Femur (tissue), 1 donor: Measurements from ENCODE around the gene DIP2A.
"Not testable (repeated sequence)": the region's sequence is repeated elsewhere in the genome, so short reads cannot be mapped to it uniquely, and the experiment has no call there.

ENCODE experiments used
- DNase-seq: peaks from one replicate; pipeline ENCODE4 v3.0.0-alpha.2; 2017

DIP2A gene

DNA sequence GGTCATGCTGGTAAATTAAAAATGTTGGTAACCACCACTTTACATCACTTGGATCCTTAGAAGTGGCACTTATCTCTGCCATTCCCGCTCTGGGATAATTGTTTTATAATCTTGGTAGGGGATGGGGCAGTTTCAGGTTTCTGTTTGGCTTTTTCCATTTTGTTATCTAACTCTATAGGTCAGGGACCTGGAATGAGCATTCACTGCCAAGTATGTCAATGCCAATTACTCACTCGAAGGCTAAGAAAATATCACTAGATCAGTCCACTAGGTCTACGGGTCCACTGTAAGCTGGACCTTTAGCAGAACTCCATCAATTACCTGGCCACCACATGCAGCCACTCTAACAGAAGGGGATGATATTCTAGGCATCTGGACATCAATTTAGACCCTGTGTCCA, 4.5 kb upstream of the DIP2A start:
- no peak for DNase-seq

DNA sequence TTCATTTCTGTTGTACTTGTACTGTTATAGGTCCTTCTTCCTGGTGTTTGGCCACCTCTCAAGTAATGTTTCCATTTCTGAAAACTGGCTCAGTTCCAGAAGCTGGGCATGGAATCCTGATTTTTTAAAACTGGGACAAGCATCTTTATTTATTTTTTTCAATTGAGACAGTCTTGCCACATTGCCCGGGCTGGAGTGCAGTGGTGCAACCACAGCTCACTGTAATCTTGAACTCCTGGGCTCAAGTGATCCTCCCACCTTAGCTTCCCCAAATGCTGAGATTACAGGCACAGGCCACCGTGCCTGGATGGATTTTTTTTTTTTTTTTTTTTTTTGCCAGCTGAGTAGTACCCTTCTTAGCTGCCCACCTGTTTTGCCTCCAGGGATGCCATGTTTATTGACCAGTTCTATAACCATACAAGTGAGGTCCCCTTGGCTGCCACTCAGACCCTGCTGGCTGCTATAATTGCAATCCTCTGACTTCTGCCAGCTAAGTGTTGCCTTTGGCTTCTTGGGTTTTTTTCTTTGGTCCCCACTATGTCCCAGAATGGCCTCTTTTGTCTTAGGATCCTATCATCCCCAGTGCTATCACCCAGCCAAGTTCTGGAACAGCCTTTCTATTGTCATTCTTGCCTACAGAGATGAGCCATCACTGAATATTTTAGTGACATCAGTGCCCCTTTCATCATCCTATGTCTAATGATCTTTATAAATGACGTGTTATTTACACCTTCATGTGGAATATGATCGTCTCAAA, 3.9 kb upstream of the DIP2A start:
- no peak for DNase-seq

GRCh38 chr21:46455575-46456385, 2.9 kb upstream of the DIP2A start:
- DNase-seq = peak; percentile 47

DNA sequence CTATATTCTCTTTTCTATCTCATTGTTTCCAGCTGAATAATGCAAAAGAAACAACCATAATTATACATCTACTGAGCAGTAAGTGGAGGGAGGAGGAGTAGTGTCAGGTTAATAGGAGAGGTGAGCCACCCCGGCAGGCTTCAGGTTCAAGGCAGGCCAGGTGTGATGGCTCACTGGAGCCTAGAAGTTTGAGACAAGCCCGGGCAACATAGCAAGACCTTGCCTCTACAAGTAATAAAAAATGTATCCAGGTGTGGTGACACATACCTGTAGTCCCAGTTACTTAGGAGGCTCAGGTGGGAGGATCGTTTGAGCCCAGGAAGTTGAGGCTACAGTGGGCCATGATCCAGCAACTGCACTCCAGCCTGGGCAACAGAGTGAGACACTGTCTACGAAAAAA, 1.9 kb upstream of the DIP2A start:
- DNase-seq = no peak

DNA sequence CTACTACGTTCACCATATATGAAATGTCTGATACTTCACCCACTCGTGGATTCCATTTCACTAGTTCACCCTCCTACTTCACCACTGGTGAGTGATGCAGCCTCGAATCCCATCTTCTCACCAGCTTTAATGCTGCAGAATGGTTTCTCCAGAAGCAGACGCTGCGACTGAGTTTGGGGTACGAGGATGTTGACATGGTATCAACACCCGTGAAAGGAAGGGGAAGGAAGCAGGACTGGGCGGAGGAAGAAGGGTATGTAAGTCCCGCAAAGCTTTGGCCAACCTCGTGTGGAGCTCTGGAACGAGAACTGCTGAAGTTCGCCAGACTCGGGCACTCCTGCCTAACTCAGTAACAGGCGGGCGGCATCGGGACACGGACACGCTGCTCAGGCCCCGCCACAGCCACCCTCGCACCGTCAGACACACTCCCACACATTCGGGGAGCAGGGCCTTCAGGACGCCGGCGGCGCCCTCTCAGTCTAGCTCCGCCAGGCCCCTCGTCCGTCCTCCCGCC, 833 bp upstream of the DIP2A start:
- DNase-seq = peak; percentile 47

GRCh38 chr21:46459024-46459355, 299 bp downstream of the DIP2A start:
- DNase-seq = no peak

- peak; percentile 56 for DNase-seq
Measured at GRCh38 chr21:46459356-46460112, 843 bp downstream of the DIP2A start.

GRCh38 chr21:46461909-46462308, 3.2 kb downstream of the DIP2A start:
- DNase-seq = no peak

DNA sequence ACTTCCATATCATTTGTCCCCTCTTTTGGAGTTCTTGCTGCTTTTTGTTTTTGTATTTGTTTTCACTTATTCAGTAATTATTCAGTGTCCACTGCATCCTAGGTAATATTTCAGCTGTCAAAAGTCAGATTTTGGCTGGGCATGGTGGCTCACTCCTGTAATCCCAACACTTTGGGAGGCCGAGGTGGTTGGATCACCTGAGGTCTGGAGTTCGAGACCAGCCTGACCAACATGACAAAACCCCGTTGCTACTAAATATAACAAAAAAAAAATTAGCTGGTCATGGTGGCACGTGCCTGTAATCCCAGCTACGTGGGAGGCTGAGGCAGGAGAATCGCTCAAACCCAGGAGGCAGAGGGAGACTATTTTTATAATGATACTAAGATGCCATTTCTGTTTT, 6.5 kb downstream of the DIP2A start:
- not testable (repeated sequence) for DNase-seq

DNA sequence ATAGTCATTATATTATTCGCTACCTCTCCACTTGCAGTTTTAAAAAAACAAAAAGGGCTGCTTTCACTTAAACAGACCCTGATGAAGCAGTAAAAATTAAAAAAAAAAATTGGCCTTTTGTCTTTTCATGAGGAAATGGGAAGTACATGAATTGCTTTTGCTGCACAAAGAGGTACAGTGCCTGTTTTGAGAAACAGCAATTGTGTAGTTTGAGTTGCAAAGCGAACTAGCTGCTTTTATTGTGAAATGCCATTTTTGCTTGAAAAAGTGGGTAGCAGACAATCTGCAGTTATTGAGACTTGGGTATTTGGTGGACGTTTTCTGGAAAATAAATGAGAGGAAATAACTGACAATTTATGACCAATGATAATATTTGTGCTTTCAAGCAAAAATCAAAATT, 7.0 kb downstream of the DIP2A start:
- DNase-seq = no peak

- DNase-seq = no peak
Measured at GRCh38 chr21:46468108-46468774, 9.6 kb downstream of the DIP2A start.

DNA sequence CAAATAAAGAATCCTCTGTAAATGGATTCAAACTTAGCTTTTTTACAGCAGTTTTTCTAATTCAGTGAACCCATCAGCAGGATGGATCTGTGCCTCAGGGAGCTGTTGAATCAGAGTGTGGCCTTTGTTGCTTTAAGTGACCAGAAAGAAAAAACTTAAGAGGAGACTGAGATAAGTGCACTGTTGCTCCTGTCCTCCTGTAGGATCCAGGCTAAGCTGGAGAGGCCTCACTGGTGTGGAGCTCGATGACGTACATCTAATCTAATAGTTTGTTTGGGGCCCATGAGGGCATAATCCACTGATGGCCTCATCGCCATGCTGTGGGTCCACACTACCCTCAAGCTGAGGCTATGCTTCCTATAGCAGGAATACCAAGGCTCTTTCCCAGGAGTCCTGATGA, 10.6 kb downstream of the DIP2A start:
- DNase-seq = no peak

DNA sequence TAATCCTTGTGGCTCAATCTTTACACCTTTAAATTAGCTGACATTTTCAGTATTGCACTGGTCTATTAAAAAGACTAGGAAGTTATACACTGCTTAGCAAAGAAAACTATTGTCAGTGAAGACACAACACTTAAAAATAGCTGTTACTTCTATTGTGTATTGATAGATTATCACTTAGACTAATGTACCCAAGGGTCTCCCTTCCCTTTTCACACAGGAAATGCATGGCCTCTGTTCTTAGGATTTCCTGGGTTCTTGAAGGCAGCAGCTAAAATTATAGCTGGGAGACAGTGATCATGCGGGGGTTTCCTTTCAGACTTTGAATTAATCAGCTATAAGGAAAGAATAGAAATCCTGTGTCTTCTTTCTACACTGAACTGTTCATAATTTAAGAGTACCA, 12.8 kb downstream of the DIP2A start:
- DNase-seq = no peak

DNA sequence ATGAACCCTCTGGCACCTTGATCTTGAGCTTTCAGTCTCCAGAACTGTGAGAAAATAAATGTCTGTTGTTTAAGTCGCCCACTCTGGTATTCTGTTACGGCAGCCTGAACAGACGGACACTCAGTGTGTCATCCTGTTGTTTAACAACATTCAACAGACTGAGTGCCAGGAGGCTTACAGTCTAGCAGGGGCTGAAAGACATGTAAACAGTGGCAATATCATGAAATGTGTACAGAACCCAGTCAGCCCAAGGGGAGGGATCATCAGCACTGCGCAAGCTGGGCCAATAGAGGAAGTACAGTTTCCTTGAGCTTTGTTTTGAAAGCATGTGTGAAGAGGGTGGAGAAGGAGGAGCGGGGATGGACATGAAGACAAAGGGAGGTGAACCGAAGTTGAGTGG, 13.6 kb downstream of the DIP2A start:
- no peak for DNase-seq

GRCh38 chr21:46474382-46474781, 15.7 kb downstream of the DIP2A start:
- DNase-seq = no peak

- no peak for DNase-seq
Measured at GRCh38 chr21:46475296-46475695, 16.6 kb downstream of the DIP2A start.

DNA sequence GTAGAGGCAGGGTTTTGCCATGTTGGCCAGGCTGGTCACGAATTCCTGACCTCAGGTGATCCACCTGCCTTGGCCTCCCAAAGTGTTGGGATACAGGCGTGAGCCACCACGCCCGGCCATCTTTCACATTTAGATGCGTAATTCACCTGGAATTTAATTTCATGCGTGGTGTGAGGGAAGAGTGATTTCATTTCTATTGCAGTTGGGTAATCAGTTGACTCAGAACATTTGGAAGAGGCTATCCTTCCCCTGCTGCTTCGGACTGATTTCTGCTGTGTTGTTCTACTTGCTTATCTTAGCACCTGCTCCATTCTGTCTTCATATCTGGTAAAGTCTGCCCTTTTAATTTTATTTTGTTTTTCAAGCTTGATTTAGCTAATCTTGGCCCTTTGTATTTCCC, 19.1 kb downstream of the DIP2A start:
- no peak for DNase-seq

GRCh38 chr21:46478910-46479309, 20.2 kb downstream of the DIP2A start:
- no peak for DNase-seq

DNA sequence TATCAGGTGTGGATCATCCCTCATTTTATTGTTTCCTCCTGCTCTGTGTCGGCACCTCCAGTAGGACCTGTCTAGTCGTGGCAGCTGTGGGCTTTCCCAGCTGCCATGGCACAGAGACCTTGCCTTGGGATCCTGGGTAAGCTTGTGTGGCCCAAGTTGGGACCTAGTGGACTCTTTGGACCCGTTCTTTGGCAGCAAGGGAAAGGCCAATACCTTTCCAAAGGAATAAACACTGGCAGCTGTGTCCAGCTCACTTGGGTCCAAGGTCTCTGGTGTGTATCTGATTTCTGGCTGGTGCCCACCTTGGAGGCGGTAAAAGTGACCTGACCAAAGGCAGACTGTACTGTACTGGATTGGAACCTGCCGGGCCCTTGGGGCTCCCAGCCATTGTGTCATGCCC, 21.8 kb downstream of the DIP2A start:
- DNase-seq = no peak

DNA sequence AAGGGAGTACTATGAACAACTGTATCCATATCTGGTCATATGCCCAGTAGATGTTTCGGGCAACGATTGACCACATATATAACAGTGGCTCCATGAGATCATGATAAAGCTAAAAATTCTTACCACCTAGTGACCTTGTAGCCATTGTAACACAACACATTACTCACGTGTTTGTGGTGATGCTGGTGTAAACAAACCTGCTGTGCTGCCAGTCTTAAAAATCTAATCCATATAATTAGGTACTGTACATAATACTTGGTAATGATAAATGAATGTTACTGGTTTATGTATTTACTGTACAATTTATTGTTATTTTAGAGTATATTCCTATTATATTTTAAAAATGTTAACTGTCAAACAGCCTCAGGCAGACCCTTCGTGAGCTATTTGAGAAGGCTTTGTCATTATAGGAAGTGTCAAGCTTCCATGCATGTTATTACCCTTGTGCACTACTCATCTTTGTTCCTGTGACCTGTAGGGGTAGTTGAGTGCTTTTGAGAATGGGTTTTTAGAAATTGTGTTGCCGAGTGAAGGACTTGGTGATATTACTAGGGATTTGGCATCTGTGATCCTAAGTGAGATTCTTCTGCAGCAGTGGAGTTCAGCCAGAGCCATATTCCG, 23.6 kb downstream of the DIP2A start:
- no peak for DNase-seq

GRCh38 chr21:46482846-46483231, 24.1 kb downstream of the DIP2A start:
- no peak for DNase-seq
